GM18907 (cell line): ENCODE data around the gene LRRC18.

ENCODE experiments used
- ATAC-seq: cut with Tn5 transposase; IDR thresholded peaks from one replicate; pipeline ENCODE4 v1.9.1; 2021; ENCODE audit warnings: mild to moderate bottlenecking, moderate library complexity; ENCODE audit not compliant: unreplicated experiment

The LRRC18 gene

DNA sequence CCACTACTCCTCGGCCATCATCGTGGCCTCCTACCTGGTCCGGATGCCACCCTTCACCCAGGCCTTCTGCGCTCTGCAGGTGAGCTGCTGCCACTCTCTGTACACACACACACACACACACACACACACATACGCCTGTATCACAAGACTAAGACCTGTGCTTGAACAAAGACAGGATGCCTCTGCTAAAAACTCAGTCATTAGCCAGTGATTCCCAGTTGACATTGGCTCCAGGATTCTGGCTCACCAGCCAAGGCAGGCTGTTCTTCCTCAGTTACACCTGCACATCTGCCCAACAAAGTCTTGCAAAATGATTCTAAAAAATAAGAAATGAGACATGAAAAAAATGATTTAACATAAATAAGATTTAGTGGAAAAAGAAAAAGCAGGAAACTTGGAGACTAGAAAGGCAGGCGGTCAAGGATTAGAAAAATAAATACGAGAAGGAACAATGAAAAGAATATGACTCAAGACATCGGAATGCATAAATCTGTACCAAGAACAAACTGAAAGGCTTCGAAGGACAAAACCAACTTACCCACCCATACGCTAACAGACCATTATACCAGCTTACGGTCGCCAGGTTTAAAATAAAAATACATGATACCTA, 7.4 kb upstream of the LRRC18 start:
- ATAC-seq: no peak

DNA sequence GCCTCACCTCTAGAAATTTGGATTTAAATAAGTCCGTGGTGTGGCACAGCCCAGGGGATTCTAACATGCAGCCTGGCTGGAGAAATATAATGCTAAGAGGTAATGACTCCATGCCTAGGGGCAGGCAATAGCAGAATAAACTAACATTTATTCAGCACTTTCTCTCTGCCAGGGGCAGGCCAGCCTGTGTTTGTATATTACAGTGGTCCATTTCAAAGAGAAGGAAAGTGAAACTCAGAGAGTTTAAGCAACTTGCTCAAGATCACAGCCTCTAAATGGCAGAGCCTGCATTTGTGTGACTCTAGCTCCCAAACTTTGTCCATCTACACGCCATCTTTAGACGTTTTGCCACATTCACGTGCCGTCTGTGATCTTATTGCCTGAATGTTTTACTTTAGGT, 6.7 kb upstream of the LRRC18 start:
- ATAC-seq: no peak

DNA sequence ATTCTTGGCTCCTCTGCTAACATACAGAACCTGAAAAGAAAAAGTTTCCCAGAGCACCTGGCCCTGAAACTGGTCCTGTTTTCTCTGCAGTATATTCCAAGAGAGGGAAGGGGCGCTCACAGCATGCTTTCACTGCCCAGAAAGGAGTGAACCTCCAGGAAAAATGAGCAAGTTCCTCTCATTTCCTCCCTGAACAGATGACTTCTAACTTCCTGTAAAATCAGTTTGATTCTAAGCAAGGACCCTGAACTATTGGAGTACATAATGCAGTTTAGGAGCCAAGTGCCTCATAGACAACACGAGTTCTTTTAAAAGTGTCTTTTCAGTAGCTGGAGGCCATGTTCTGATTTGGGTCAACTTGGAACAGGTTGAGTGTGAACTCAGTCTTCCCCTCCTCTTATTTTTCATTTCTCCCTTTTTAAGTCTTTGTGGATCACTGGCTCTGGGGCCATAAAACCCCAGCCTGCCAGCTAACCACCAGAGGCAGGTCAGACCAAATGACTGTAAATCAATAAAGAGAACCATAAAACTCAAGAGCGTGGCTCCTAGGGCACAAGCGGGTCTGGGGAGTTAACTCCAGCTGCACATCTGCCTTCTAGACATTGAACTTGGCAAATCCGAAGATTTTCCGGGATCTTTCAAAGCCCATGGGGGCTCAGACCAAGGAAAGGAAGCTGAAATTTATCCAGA, 5.9 kb upstream of the LRRC18 start:
- no peak for ATAC-seq

- no peak for ATAC-seq
These were observed 4.5 kb upstream of the LRRC18 start for GRCh38 chr10:48944171-48944570.

DNA sequence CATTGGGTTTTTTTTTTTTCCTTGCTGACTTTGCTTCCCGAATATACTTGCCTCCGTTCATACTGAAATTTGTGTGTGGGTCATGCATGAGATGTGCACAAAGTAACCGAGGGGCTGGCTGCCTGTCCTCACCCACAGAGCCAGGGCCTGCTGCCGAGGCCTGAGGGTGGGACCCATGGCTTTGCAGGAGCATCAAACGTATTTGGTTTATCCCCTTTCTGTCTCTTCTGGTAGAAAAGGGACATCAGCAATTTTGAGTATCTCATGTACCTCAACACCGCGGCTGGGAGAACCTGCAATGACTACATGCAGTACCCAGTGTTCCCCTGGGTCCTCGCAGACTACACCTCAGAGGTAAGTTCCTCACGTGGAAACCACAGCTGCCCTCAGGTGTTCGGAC, 3.5 kb upstream of the LRRC18 start:
- ATAC-seq: no peak

DNA sequence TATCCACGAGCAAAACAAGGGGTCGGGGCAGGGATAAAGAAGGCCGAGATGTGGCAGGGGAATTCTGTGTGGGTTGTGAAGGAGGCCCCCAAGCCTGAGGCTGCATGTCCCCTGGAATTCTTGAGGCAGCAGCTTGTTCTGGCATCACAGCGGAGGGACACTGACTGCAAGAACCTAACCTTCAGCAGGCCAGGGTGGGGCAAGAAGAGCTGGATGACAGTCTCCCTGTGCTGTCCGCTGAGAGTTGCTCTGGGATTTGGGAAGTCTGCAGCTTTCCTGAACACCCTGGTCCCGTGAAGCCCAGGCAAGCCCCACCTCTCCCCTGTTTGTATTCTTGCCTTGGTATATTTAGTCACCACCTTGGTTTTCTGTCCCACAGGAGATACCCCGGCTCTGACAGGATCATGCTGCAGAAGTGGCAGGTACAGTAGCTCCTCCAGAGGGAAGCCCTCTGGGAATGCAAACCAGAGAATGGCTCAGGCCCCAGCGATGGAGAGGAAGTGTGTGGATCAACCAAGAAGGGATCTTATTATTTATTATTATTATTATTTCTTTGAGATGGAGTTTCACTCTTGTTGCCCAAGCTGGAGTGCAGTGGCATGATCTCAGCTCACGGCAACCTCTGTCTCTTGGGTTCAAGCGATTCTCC, 1.9 kb upstream of the LRRC18 start:
- no peak for ATAC-seq

DNA sequence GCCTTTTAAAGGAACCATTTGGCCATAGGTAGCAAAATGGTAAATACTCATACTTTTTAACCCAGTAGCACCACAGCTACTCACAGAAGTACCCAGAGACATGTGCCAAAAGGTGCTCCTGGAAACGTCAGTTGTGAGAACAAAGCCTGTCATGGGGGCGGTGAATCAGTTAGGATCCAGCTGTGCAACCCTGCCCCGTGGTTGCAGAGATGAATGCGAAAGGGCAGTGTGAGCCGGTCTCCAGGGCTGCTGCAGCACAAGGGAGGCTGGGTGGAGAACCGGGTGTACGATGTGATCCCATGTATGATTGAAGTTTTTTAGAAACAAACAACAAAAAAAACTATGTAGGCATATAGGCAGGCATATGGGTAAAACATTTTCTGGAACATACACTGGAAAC, 1.3 kb upstream of the LRRC18 start:
- no peak for ATAC-seq

- no peak for ATAC-seq
These were observed 732 bp upstream of the LRRC18 start for GRCh38 chr10:48940372-48940771.

- ATAC-seq: no peak
These were observed 577 bp downstream of the LRRC18 start for GRCh38 chr10:48938990-48939536.

DNA sequence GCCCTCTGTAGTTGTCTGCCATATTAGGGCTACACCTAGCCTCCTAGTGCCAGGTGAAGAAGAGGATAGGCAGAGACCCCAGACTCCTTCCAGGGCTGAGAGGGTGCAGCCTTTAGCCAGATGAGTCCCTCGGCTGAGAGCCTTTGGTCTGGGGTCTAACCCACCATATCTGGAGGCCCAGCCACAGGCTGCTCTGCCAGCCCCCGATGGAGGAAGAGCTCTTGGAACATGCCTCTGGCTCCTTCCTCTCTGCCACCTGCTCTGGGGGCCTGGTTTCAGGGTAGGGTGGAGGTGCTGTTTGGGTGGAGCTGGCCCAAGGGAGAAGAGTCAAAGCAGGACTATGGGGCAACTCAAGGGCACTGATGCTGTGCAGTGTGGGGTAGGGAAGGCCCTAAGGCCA, 1.4 kb downstream of the LRRC18 start:
- no peak for ATAC-seq

DNA sequence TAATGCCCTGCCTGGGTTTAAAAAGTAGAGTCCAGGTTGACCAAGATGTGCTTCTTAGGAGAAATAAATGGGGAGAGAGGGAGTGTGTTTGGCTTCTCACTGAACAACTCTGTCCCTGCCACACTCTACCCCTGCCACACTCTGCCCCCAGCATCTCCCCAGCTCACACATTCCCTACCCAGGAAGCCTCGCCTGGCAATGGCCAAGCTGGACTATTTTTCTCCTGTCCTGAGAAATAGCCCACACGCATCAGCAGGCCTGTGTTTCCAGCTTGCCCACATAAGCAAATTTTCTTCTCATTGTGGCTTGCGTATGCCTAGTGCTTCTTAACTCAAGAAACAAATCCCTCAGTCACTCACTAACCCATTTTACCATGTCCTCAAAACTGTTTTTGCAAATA, 1.8 kb downstream of the LRRC18 start:
- ATAC-seq: no peak

DNA sequence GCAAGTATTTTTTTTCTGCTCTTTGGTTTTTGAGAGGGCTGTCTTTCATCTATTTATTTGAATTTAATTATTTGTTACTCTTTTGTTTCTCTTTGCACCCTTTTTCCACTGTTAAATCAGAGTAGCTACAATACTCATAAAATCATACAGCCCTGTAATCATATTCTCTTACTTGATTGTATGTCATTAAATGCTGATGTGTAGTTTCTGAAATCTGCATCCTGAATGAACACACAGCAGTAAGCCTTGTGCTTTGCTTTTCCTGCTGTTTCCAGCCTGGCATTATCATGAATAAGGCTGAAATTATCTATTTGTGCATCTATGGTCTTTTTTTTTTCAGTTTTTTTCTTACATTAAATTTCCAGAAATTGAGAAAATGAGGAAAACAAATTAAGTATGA, 4.1 kb downstream of the LRRC18 start:
- no peak for ATAC-seq

GRCh38 chr10:48934672-48935501, 4.8 kb downstream of the LRRC18 start:
- no peak for ATAC-seq

- no peak for ATAC-seq
These were observed 6.6 kb downstream of the LRRC18 start for GRCh38 chr10:48932831-48933664.

DNA sequence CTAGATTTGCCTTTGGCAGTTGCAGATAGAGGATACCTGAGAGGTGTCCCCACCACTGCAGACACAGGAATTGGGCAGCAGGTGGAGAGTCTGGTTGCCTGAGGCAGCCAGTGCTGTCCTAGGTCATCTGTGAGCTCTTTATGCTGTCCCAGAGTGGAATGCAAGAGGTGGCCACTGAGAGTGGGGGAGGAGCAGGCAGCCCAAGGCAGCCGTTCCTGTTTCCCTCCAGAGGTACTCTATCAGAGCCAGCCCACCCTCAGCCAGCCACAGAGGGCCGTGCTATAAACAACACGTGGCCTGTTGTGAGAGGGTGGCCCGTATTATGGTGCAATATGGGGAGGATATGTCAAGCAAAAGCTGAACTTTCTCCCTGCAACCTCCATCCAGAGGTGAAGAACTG, 8.5 kb downstream of the LRRC18 start:
- ATAC-seq: no peak

GRCh38 chr10:48929413-48929990, 10.1 kb downstream of the LRRC18 start:
- ATAC-seq: no peak

DNA sequence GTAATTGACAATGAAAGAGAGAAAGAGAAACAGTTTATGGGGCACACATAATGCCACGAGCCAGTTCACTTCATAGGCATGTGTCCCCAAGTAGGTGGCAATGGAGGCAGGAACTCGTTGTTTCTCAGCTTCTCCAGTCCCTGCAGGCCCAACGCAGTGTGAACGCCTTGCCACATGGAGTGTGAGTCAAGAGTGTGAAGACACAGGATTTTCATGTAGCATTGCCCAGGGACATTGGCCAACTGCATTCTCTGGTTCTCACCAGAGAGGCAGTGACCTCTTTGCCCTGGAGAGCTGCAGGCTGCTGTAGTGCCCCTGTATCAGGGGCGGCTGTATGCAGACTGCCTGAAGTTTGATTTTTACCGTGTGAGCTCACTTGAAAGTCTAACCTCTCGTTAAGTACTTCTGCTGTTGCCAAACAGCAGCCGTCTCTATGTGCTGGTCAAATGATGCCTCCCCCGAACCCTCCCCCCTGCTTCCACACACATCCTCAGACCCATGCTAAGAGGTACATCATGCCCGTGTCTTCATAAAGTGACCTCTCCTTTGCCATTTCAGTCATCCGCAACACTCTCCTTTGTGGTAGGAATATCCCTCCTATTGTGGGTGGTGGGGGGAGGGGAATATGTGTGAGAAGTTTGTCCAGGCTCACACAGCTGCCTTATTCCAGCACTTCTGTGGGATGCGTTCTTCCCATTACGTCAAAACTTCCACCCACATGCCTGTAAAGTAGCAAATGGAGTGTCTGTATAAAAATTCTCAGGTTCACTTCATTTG, 12.7 kb downstream of the LRRC18 start:
- no peak for ATAC-seq

GRCh38 chr10:48926255-48926654, 13.4 kb downstream of the LRRC18 start:
- no peak for ATAC-seq

DNA sequence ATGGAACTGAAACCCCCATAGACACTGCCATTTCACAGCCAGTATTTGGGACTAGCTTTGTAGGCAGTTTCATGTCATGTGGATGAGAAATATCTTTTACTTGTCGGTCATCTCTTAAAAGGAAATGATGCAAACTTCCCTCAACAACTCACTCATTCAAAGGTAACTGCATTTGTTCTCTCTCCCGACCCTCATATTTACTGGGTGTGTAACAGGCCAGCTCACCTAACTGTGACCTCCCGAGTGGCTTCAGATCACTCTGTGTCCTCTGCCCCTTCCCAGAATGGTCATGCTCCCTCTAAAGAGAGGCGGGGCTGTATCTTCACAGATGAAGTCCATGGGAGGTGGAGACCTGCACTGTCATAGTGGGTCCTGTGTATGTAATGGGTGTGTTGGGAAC, 14.7 kb downstream of the LRRC18 start:
- ATAC-seq: no peak
